Left lung (tissue), 10 donors: ENCODE measurements around the gene KNTC1. TPM values are rescaled to one million over a fixed set of nuclear protein-coding genes. Genes with fewer than 3 reads are reported as not detected.
"Not testable (repeated sequence)": the region's sequence is repeated elsewhere in the genome, so short reads cannot be mapped to it uniquely, and the experiment has no call there.

Experiments
- ATAC-seq: fragments of 200-7000 bp; cut with Tn5 transposase; one replicate; pipeline ENCODE4 v1.9.1; 2020; ENCODE audit warnings: moderate library complexity
- DNase-seq, 4 donors: peaks; one replicate each; pipeline ENCODE4 v3.0.0-alpha.2; 2013 to 2020
- H3K27ac ChIP-seq, 2 donors: fragments of 200-600 bp; sonication (generic) in 1 of 2; one replicate each; pipeline versions ENCODE4 v1.5.0 to v1.8.0; 2020 to 2021
- H3K27me3 ChIP-seq, 2 donors: fragments of 200-600 bp; sonication (generic) in 1 of 2; one replicate each; pipeline versions ENCODE4 v1.5.0 to v1.8.0; 2020 to 2021
- H3K36me3 ChIP-seq, 2 donors: fragments of 200-600 bp; sonication (generic) in 1 of 2; one replicate each; pipeline versions ENCODE4 v1.5.0 to v1.8.0; 2020 to 2021
- H3K4me1 ChIP-seq, 2 donors: fragments of 200-600 bp; one replicate each; pipeline ENCODE4 v1.8.0; 2021
- H3K4me3 ChIP-seq, 2 donors: fragments of 200-600 bp; sonication (generic) in 1 of 2; one replicate each; pipeline versions ENCODE4 v1.5.0 to v1.8.0; 2020 to 2021; ENCODE audit warnings: mild to moderate bottlenecking in 1 of 2
- H3K9me3 ChIP-seq, 2 donors: fragments of 200-600 bp; sonication (generic) in 1 of 2; one replicate each; pipeline versions ENCODE4 v1.5.0 to v1.8.0; 2020 to 2021
- intact Hi-C, 2 donors: fragments of 100-400 bp; cut with DNase I; formaldehyde crosslinking; loops; one replicate each; pipeline versions ENCODE4 v1.11.2 to v1.14.2; 2022
- polyA plus RNA-seq, 6 donors: library from polyadenylated mRNA; unstranded; fragments of 120-200 nt; gene quantifications; one replicate each; pipeline ENCODE4 v1.2.1, GENCODE V29; 2013; ENCODE audit not compliant: insufficient read length in 6 of 6
- total RNA-seq, 2 donors: library from RNA; stranded (reverse); fragmentation: NEBNext Ultra II Directional; extraction: Animal tissue kit (Norgen Biotek cat#: 25700); gene quantifications; one replicate each; pipeline ENCODE4 v1.2.1, GENCODE V29; 2021
- TF ChIP-seq, protein P1 (sequence below), 2 donors: fragments of 200-600 bp; sonication (generic) in 1 of 2; IDR thresholded peaks; one replicate each; pipeline versions ENCODE4 v1.5.0 to v1.8.0; 2021; ENCODE audit warnings: antibody characterized with exemption in 2 of 2
- donor health status: DM: no; HTN: yes; CAD: no.
- donor health status: DM: no; HTN: no; CAD: no.

Gene KNTC1
- total and polyA plus RNA-seq, 8 donors = 13.6 to 64.7 (median 53.9) TPM

DNA sequence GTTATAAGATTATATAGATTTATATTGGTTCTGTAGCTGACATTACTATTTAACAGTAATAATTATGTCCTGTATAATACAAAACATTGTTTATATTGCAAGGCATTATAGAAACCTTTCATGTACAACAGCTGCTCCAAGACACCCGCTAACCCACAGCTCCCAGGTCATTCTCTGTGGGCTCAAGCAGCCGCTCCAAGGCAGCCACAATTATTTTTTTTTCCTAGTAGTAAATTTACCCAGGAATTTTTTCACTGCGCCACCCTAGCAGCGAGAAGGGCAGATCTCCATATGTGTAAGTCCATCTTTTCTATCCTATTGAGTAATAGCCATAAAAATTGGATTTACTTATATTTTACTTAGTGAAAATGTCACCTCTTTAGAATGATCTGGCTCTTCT lies 36.3 kb downstream of the KNTC1 start:
- ATAC-seq = no peak
- no peak for DNase-seq
- Histone ChIP-seq H3K27me3 (no peaks in the 10 kb centered on the region), H3K4me1 (no peaks in the 10 kb centered on the region), H3K27ac (no peak overlapping the region), H3K9me3 (no peaks in the 10 kb centered on the region), H3K36me3 (peaks cover 0 to 44% of the 10 kb centered on the region in 2 donors), H3K4me3 (no peak overlapping the region)
- intact Hi-C loops = no loop called here
- TF ChIP-seq, protein P1, sequence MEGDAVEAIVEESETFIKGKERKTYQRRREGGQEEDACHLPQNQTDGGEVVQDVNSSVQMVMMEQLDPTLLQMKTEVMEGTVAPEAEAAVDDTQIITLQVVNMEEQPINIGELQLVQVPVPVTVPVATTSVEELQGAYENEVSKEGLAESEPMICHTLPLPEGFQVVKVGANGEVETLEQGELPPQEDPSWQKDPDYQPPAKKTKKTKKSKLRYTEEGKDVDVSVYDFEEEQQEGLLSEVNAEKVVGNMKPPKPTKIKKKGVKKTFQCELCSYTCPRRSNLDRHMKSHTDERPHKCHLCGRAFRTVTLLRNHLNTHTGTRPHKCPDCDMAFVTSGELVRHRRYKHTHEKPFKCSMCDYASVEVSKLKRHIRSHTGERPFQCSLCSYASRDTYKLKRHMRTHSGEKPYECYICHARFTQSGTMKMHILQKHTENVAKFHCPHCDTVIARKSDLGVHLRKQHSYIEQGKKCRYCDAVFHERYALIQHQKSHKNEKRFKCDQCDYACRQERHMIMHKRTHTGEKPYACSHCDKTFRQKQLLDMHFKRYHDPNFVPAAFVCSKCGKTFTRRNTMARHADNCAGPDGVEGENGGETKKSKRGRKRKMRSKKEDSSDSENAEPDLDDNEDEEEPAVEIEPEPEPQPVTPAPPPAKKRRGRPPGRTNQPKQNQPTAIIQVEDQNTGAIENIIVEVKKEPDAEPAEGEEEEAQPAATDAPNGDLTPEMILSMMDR (IDR thresholded peaks at IDR 0.05) = no peak

DNA sequence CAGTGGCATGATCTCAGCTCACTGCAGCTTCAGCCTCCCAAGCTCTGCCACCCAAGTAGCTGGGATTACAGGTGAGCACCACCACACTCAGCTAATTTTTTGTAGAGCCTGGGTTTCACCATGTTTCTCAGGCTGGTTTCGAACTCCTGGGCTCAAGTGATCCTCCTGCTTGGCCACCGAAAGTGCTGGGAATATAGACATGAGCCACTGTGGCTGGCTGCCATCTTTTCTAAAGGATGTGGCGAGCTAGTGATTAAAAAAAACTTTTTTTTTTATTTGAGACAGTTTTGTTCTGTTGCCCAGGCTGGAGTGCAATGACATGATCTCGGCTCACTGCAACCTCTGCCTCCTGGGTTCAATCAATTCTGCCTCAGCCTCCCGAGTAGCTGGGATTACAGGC lies 39.8 kb downstream of the KNTC1 start:
- peaks cover 0 to 52% of the 10 kb centered on the region in 2 donors for H3K36me3 ChIP-seq
- DNase-seq, ATAC-seq, H3K27me3 ChIP-seq, H3K4me1 ChIP-seq, H3K27ac ChIP-seq, H3K9me3 ChIP-seq, H3K4me3 ChIP-seq, intact Hi-C loops: not testable (repeated sequence)

DNA sequence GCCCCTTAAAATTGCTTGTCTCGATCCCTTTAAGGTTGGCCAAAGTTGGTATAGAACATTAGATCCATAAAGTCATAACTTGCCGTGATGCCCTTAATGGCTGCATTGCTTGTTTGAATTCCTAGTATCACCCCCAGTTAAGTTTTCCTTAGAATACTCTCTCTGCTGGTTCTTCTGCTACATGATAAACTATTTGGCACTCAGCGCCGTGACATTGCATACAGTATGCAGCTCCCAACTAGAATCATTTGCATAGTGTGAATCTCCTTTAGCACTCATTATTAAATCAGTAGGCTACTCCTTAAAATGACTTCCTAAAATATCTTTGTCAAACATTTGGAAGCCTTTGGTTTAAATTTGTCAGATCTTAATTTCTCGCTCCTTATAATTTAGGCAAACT lies 42.2 kb downstream of the KNTC1 start:
- ATAC-seq = no peak
- Histone ChIP-seq H3K9me3 (no peaks in the 10 kb centered on the region), H3K4me1 (no peaks in the 10 kb centered on the region), H3K27ac (no peak overlapping the region), H3K36me3 (peaks cover 0 to 68% of the 10 kb centered on the region in 2 donors), H3K27me3 (no peaks in the 10 kb centered on the region), H3K4me3 (no peak overlapping the region)
- intact Hi-C loops = no loop called here
- DNase-seq = no peak
- TF ChIP-seq, protein P1 (IDR thresholded peaks at IDR 0.05) = no peak

DNA sequence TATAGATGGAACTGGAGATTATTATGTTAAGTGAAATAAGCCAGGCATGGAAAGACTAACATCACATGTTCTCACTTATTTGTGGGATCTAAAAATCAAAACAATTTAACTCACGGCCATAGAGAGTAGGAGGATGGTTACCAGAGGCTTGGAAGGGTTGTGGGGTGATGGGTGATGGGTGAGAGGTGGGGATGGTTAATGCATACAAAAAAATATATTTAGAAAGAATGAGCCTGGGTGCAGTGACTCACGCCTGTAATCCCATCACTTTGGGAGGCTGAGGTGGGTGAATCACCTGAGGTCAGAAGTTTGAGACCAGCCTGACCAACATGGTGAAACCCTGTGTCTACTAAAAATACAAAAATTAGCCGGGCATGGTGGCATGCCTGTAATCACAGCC lies 43.0 kb downstream of the KNTC1 start:
- DNase-seq, H3K27me3 ChIP-seq, ATAC-seq, H3K4me3 ChIP-seq, H3K27ac ChIP-seq, H3K4me1 ChIP-seq, H3K9me3 ChIP-seq, intact Hi-C loops: not testable (repeated sequence)
- peaks cover 0 to 71% of the 10 kb centered on the region in 2 donors for H3K36me3 ChIP-seq

GRCh38 chr12:122571821-122572220 lies 44.8 kb downstream of the KNTC1 start:
- ATAC-seq = no peak
- no peaks in the 10 kb centered on the region for H3K27me3 ChIP-seq
- TF ChIP-seq, protein P1 (IDR thresholded peaks at IDR 0.05) = no peak
- H3K9me3 ChIP-seq = no peaks in the 10 kb centered on the region
- H3K36me3 ChIP-seq = peaks cover 0 to 84% of the 10 kb centered on the region in 2 donors
- DNase-seq = no peak
- no peaks in the 10 kb centered on the region for H3K4me1 ChIP-seq
- H3K27ac ChIP-seq = no peak overlapping the region
- no peak overlapping the region for H3K4me3 ChIP-seq
- intact Hi-C loops = no loop called here

- ATAC-seq, DNase-seq, intact Hi-C loops: not testable (repeated sequence)
Measured at GRCh38 chr12:122583294-122583693, 56.2 kb downstream of the KNTC1 start.

DNA sequence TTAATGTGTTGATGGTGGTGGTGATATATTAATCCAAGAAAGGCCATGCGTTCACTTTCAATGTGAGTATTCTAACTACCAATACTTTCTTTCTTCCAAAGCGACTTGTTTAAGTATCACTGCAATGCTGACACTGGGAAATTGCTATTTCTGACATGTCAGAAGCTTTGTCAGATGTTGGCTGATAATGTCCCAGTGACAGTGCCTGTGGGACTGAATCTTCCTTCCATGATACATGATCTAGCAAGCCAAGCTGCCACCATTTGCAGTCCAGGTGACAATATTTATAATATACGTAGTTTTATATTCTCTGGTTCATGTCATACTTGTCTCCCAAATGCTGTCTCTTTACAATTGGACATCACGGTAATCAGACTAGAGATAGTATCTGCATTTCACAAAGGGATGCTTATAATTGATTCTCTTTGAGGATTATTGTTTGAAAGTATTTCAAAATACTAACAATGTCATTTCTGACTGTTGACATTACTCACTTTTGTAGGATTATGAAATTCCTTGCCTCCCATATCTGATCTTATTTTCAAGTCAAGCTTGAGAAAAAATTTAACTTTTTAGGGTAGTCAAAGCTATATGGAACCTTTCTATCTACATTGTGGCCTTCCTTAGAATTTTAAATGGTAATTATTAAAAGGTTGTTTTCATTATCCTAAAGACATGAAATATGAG lies 57.3 kb downstream of the KNTC1 start:
- Histone ChIP-seq H3K4me1 (no peaks in the 10 kb centered on the region), H3K27ac (no peak overlapping the region), H3K9me3 (no peaks in the 10 kb centered on the region), H3K4me3 (no peak overlapping the region), H3K27me3 (no peaks in the 10 kb centered on the region), H3K36me3 (peaks cover 0 to 73% of the 10 kb centered on the region in 2 donors)
- TF ChIP-seq, protein P1 (IDR thresholded peaks at IDR 0.05) = no peak
- intact Hi-C loops = no loop called here
- no peak for DNase-seq
- ATAC-seq = no peak

More at GRCh38 chr12:122583294-122583693, 56.2 kb downstream of the KNTC1 start:
- H3K27me3 ChIP-seq, H3K4me1 ChIP-seq, H3K27ac ChIP-seq, H3K9me3 ChIP-seq, H3K4me3 ChIP-seq: not testable (repeated sequence)
- H3K36me3 ChIP-seq = peaks cover 0 to 76% of the 10 kb centered on the region in 2 donors
